HK-2 (cell line): ENCODE data around the gene VSIR.

Experiments used
- DNase-seq: peaks from one replicate; pipeline ENCODE4 v3.0.0-alpha.2; 2018; ENCODE audit not compliant: unreplicated experiment

Gene VSIR

GRCh38 chr10:71712572-71713134 lies 60.7 kb downstream of the VSIR start:
- DNase-seq, result no peak

DNA sequence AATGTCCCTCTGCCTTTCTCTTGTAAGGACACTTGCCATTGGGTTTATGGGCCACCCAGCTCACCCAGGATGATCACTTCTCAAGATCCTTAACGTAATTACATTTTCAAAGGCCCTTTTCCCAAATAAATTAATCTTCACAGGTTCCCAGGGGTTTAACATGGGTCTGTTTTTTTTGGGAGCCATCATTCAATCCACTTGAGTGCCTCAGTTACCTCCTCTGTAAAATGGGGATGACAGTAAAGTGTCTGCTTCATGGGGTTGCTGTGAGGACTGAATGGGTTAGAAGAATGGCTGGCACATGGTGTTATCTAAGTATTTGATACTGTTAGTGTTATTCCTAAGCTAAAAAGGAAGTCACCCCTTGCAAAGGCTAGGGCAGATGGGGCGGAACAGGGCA lies 61.1 kb downstream of the VSIR start:
- DNase-seq, result no peak

DNA sequence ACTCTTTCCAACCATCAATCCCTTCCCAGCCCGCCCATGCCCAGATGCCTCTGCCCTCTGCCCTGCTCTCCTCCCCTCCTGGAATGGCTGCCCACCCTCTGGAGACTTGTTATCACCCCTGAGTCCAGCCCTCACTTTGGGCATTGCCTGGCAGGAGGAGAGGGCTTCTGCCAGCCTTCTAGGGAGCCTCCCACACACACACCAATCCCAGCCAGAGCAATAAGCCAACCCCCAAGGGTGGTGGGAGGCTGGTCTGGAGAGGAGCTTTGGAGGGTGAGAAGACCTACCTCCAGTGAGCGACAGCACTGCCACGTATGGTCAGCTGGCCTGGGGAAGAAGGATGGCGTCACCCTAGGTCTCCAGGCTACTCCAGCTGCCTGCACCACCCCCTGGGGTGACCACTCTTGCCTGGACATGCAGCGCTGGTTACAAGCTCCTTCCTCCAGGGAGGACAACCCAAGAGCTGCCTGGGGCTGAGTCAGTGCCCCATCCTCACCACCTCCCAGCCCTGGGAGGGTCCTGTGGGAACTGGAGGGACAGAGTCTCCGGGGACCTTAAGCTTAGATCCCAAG lies 62.2 kb downstream of the VSIR start:
- no peak for DNase-seq

GRCh38 chr10:71710519-71710918 lies 62.8 kb downstream of the VSIR start:
- DNase-seq, result no peak

GRCh38 chr10:71708897-71709882 lies 64.1 kb downstream of the VSIR start:
- no peak for DNase-seq

- peak; percentile 38 for DNase-seq
These were observed 65.0 kb downstream of the VSIR start for GRCh38 chr10:71708301-71708703.

GRCh38 chr10:71707240-71707789 lies 66.0 kb downstream of the VSIR start:
- DNase-seq, result no peak

- DNase-seq, result no peak
These were observed 66.9 kb downstream of the VSIR start for GRCh38 chr10:71706216-71707121.

GRCh38 chr10:71705582-71705981 lies 67.7 kb downstream of the VSIR start:
- no peak for DNase-seq

GRCh38 chr10:71704816-71705215 lies 68.5 kb downstream of the VSIR start:
- DNase-seq, result no peak

DNA sequence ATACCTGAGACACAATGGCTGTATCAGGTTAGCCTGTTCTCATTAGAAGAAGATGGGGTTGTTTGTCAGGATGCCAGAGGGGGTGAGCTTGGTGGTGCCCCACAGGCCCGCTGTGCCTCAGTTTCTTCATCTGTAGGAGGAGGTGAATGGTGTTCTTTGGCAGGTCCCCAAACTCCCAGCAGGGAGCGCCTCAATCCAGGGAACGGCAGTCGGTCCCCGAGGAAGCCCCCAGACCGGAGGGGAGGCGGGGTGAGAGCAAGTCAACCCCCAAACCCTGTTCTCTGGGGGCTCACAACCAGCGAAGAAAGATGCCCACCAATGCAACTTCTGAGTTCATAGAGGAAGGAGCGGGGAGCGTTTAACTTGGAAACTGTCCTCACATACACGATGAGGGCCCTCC lies 69.7 kb downstream of the VSIR start:
- DNase-seq, result no peak

DNA sequence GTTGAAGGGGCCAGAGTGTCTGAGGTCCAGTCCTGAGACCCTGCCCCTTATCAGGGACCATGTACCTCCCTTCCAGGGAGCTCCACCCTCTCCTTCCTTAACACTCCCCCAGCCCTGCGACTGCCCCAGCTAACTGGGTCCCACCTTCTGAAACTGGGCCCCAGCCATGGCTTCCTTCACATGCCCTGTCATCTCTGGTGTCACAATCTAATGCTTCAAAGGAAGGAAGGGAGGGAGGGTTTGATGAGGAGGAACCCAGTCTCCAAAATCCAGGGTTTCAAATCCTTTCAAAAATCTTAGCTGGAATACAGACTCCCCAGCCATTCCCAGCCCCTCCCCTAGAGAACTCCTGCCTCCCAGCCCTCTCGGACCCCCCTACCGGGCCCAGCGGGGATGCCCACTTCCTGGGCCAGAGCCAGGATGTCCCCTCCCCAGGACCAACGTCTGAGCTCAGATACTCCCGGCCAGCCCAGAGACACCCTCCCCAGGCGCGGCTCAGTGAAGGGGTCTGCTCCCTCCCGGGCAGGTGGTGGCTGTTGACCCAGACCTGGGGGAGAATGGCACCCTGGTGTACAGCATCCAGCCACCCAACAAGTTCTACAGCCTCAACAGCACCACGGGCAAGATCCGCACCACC lies 71.7 kb downstream of the VSIR start:
- DNase-seq, result no peak

DNA sequence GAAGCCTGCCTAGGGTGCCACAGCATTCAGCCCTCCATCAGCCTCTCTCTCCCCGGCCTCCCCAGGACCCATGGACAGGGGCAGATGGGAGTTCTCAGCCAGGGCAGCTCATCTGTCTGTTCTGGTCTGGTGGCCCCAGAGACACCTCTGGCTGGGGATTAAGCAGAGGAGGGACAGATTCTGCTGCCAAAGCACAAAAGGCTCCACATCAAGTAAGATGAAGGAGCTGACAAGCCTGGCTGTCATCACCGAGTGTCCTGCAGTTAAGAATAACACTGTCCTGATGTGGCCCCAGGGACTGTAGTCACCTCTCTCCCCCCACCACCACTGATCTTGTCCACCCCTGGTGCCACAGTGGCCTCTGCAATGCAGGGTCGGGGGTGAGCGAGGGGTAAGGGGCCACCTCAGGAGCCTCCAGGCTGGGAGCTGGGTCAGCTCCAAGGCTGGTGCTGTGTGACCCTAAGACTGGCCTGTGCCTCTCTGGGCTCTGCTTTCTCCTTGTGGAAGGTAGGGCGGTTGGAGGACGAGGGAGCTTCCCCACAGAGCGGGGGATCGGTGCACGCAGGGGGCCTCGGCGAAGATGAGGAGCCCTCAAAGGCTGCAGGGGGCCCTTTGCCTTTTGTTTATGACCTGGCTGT lies 72.5 kb downstream of the VSIR start:
- no peak for DNase-seq

GRCh38 chr10:71698737-71699136 lies 74.6 kb downstream of the VSIR start:
- DNase-seq, result no peak

DNA sequence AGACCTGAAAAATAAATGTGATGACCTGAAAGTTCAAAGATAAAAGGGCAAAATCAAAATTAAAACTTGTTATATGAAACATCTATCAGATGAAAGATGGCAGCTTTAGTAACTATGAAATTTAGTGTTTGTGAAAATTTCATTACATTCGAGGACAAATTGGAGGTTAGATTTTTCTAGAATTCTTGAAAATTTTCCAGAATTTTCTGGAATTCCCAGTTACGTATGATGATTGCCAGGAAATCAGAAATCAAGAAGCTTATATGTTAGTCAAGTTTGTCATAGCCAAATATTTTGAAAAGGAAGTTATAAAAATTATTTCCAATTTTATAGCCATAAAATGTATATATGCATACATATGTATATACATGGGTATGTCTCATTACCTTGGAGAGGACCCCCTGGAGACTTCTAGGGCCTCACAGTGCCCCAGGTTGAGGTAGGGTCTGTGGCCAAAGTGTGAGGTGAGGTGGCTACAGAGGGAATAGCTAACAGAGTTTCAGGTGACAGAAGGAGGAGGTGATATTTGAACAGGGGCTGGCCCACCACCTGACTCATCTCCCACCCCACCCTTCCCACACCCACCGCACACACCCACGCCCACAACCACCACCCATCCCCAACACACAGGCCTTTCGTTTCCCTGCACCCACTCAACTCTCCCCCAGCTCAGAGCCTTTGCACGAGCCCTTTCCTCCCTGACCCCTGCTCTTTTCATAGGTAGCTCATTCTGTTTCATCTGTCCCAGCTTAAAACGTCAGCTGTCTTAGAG lies 75.2 kb downstream of the VSIR start:
- DNase-seq, result no peak
